Activated CD8-positive, alpha-beta memory T cell treated with anti-CD3 and anti-CD28 coated beads for 24 hours (primary cell): ENCODE results near the gene DYNC2I2.
"Not testable (repeated sequence)": the region's sequence is repeated elsewhere in the genome, so short reads cannot be mapped to it uniquely, and the experiment has no call there.

Source experiments
- DNase-seq: peaks from one replicate; pipeline ENCODE4 v3.0.0-alpha.2; 2020

Gene DYNC2I2

DNA sequence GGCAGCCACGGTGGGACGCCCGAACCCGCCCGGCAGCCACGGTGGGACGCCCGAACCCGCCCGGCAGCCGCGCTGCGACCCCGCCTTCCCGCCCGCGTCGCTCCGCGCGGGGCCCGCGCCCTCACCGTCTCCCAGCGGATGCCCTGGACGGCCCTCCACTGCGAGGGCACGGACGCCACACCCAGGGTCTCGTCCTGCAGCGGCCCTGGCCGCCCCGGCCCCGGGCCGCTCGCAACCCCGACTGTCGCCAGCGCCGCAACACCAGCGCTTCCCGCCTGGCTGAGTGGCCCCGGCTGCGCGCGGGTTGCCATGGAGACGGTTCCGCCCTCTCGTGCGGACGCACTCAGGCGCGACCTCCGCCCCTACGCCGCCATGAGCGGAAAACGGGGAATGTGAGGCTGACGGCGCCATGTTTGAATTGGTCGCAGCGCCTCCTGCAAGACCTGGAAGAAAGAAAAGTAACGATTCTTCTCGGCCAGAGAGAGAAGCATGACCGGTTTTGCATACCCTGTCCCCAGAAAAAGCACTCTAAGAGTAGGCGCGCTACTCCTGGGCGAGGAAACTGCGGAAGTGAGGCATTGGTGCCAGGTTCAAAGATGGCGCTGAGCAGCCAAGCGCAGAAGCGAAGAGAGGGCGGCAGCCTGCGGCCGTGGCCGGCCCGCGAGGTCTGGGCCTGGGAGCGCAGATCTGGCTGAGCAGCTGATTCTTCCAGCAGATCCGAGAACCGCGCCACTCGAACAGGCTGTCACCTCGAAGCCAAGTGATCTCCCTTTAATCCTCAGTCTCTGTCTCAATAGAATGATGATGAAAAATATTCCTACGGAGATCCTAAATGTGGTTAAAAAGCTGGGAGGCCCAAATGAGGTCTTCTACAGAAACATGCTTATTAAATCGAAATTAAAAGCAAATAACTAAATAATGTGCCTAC lies at the start of gene DYNC2I2:
TSS of gene DYNC2I2 (minus strand) at position 432 of the 928 bp plus-strand sequence. CDS start at position 311, 121 bp downstream.
- peak; percentile 97 for DNase-seq

DNA sequence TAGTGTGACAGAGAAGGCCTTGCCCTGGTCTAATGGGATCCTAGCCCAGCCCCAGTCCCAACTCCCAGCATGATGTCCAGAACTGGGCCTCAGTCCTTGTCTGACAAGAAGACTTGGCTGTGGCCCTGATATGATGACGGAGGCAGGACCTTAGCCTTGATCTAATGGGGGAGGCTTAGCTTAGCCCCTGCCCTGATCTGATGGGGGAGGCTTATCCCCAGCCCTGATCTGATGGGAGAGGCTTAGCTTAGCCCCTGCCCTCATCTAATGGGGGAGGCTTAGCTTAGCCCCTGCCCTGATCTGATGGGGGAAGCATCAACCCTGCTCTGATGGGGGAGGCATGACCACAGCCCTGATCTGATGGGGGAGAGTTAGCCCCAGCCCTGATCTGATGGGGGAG lies 49.4 kb upstream of the DYNC2I2 start:
- no peak for DNase-seq

GRCh38 chr9:128705051-128705965 lies 48.7 kb upstream of the DYNC2I2 start:
- DNase-seq = no peak

DNA sequence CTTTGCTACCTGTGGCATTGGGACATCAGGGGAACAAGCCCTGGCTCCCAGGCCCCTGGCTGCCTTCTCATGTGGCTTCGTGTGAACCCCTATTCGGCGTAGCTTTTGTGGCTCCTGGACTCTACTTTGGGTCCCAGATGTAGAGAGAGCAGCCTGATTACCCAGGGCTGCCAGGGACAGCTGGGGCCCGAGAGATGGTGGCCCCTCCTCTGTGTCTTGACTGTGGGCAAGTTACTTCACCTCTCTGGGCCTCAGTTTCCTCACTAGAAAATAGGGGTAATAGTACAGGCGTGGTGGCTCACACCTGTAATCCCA lies 47.7 kb upstream of the DYNC2I2 start:
- DNase-seq = no peak

DNA sequence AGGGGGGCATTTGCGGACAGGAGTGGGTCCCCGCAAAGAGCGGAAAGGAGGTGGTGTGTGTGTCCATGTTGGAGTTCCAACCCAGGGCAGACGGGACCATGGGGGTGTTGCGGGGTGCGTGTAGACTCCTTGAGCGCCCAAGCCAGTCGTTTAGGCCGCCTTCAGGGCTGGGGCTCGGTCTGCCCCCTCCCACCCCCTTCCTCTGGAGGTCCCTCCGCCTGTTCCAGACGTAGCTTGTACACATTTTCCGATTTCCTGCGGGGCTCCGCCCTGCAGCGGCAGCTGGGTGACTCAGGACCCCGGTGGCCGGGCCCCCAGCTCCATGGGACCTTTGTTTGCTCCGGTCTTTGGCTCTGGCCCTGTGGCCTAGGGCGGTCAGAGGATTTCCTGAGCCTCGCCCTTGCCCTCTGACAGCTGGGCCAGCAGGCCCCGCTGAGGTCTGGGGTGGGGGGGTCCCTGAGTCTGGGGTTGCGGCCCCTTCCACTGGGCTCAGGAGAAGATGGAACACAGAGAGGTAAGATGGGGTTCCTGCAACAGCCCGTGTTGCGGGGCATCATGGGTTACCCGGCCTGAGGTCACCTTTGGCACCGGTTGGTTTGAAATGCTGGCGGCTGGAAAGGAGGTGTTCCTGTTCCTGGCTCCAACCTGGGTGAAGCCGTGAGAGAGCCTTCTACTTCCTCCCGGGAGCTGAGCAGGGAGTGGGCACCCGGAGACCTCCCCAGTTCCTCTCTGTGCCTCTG lies 47.1 kb upstream of the DYNC2I2 start:
- no peak for DNase-seq

DNA sequence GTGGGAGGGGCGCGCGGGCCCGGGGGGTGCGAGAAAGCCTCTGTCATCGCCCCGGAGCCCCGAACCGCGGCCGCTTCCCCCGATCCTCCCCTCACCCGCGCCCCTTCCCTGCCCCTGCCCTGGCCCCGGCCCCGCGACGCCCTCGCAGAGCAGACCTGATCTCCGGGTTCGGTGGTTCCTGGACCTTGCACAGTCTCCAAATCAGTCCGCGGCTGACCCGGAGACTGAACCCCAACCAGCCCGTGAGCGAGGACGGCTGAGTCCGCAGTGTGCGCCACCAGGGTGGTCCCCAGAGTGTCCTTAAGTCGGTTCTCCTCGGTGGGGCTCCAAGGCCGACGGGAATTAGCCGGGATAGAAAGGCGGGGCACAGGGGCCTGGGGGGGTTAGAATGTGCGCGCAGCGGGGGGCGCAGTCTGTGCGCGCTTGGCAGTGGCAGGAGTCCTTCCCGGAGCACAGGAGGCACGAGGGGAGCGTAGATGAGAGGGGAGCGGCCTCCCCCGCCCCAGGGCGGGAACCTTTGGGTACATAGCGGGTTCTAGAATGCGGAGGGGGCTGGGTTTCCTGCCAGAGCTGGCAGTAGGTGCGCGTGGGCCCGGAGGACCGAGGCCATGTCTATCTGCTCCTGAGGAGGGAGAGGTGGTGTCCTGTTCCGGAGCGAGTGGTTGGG lies 46.4 kb upstream of the DYNC2I2 start:
- DNase-seq = peak; percentile 77

- DNase-seq = peak; percentile 97
Observed at GRCh38 chr9:128702445-128702948, 45.9 kb upstream of the DYNC2I2 start, which contains the start of gene PKN3. Gene PKN3 (plus strand): TSS chr9:128702503. CDS start chr9:128702916, 413 bp downstream.

DNA sequence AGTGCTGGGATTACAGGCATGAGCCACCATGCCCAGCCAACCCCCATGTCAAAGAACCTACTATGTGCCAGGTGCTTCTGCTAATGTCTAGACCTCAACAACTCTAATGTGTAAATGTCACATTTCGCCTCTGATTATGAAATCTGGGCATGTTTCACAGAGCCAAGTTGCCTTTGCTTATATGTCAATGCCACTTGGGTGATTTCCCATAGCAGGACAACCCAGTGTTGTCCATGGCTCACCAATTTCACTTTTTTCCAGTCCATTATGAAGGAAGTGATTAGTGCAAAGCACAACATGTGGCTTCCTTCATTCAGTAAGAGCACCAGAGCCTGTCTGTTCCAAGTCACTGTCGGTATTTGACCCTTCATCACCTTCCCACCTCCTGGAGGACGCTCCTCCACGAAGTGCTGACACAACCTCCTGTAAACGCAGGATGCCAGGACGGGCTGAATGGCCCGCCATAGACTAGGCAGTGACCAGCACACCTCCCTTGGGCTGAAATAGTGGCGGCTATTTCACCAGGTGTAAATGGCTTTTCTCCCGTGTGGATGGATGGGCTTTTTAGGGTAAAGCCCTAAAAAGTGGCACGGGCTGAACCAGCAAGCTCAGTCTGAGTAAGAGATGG lies 44.7 kb upstream of the DYNC2I2 start:
- no peak for DNase-seq

GRCh38 chr9:128699096-128699795 lies 42.6 kb upstream of the DYNC2I2 start:
- DNase-seq = not testable (repeated sequence)

- DNase-seq = no peak
Observed at GRCh38 chr9:128696923-128697707, 40.5 kb upstream of the DYNC2I2 start.

DNA sequence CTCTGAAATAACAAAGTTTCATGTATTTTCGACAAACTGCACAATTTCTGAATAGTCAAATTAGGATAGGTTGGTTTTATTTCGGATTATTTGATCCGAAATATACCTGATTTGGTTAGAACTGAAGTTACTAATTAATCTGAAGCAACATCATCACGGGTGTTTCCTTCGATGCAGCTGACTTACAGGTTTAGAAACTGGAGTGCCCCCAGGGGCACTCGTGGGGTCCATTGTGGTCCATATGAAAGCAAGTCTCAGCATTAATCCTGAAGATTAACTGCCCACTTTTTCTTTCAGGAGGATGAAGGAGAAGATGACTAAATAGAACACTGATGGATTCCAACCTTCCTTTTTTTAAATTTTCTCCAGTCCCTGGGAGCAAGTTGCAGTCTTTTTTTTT lies 37.7 kb upstream of the DYNC2I2 start:
- DNase-seq = no peak

GRCh38 chr9:128693738-128694137 lies 37.1 kb upstream of the DYNC2I2 start:
- not testable (repeated sequence) for DNase-seq

DNA sequence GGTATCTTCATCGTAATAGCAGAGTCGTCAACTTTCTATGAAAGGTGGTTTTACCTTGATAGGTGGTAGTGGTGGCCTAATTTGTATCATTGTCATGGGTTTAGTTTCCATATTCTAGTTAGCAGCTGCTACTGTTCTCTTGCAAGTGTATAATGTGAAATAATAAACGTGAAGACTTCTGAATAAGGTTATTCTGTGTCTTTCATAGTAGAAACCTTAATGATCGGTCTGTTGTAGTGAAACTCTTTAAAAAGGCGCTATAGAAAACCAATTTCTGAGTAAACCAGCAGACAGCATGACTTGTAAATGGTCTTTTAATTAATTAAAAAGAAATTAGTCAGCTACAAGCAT lies 34.0 kb upstream of the DYNC2I2 start:
- DNase-seq = no peak

DNA sequence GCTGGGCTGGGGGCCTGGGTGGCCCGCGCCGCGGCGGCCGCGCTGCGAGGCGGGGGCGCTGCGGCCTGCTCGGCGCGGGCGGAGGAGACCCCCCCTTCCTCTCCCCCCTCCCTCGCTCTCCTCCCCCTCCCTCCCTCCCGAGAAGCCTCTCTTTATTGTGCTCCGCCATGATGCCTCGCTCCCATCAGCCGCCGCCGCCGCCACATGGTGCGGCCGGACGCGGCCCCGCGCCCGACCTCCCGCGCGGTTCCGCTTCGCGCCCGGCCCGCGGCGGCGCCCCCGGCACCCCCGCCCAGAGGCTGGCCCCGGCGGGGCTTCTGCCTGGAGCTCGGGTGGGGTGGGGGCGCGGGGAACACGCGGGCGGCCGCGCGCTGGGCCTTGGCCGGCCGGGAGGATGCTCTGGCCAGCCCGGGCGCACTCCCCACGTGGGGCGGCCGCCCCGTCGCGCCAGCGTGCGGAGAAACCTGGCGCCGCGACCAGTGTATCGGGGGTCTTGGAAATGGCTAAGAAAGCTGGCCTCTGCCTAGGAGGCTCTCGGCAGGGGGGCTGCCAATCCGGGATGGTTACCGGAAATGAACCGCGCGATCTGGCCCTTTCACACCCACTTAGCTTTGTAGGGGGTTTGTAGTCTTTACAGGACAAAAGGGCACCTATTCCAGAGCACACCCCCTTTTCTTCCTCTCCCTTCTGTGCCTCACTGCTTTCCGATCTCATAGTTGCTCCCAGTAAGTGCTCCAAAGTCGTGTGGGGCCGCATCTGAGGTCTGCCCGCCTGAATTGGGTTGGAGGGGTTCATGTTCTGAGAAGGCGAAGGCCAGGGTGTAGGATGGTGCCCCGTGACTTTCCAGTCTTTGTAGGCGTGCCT lies 33.4 kb upstream of the DYNC2I2 start:
- DNase-seq = peak; percentile 77

DNA sequence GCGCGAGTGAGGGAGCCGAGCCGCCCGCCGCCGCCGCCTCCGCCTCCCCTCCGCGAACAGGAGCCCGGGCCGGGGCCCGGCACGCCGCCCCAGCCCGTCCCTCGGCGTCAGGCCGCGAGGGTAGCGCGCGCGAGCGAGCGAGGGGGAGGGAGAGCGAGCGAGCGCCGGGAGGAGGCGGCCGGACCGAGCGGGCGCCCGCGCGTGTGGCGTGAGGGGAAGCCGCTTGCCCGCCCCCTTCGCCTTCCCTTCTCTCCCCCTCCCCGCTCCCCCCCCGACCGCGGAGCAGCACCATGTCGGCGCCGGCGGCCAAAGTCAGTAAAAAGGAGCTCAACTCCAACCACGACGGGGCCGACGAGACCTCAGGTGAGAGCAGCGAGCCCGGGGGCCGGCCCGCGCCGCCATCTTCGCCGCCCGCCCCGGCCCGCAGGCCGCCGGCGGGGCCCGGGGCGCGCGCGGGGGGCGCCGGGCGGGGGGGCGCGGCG lies 32.7 kb upstream of the DYNC2I2 start:
- DNase-seq = no peak

- DNase-seq = peak; percentile 94
Observed at GRCh38 chr9:128688501-128689292, 32.0 kb upstream of the DYNC2I2 start, which contains the start of gene SET. Gene SET (plus strand): TSS chr9:128689222. CDS start chr9:128689583, 361 bp downstream.

- no peak for DNase-seq
Observed at GRCh38 chr9:128687453-128687852, 30.8 kb upstream of the DYNC2I2 start.
